Naive thymus-derived CD4-positive, alpha-beta T cell (primary cell): ENCODE results near the gene ALOX12B. TPM values are rescaled to one million over a fixed set of nuclear protein-coding genes. Genes with fewer than 3 reads are reported as not detected.

Experiments used
- ATAC-seq: fragments of 150-1000 bp; cut with Tn5 transposase; 2 replicates; pipeline ENCODE4 v1.10.0; 2021; ENCODE audit warnings: mild to moderate bottlenecking, moderate library complexity
- CTCF ChIA-PET: fragments of 350-600 bp; sonication (Branson Sonifier 250); formaldehyde crosslinking; loops from one replicate; lab custom pipeline; 2021; ENCODE audit warnings: antibody characterized with exemption; lab: Charles Lee
- POLR2A ChIA-PET: fragments of 350-600 bp; sonication (Branson Sonifier 250); formaldehyde crosslinking; loops from one replicate; lab custom pipeline; 2021; ENCODE audit warnings: antibody characterized with exemption, inconsistent platforms; lab: Charles Lee
- DNase-seq, 9 donors: peaks; one replicate each; pipeline versions ENCODE4 v3.0.0 to v3.0.0-alpha.2; 2020 to 2022; ENCODE audit warnings: mixed read lengths in 1 of 9
- H3K27ac ChIP-seq: one replicate; pipeline ENCODE4 v1.7.0; 2013; ENCODE audit warnings: mild to moderate bottlenecking, low read depth, low read length, moderate library complexity
- H3K27me3 ChIP-seq, 2 donors: one replicate each; pipeline ENCODE4 v1.7.0; 2013; ENCODE audit warnings: low read length in 2 of 2, mild to moderate bottlenecking in 2 of 2, moderate library complexity in 2 of 2; ENCODE audit not compliant: control insufficient read depth in 2 of 2, insufficient read depth in 2 of 2
- H3K36me3 ChIP-seq, 3 experiments: 1 replicate in 2 of 3; 2 replicates in 1 of 3; pipeline ENCODE4 v1.7.0; 2013; ENCODE audit warnings: low read length in 3 of 3, mild to moderate bottlenecking in 3 of 3, moderate library complexity in 1 of 3; ENCODE audit not compliant: insufficient read depth in 3 of 3, control insufficient read depth in 2 of 3
- H3K4me1 ChIP-seq, 2 donors: one replicate each; pipeline ENCODE4 v1.7.0; 2013; ENCODE audit warnings: low read length in 2 of 2, mild to moderate bottlenecking in 2 of 2, moderate library complexity in 1 of 2; ENCODE audit not compliant: control insufficient read depth in 2 of 2, insufficient read depth in 2 of 2
- H3K4me3 ChIP-seq: 2 replicates; pipeline ENCODE4 v1.7.0; 2013; ENCODE audit warnings: mild to moderate bottlenecking, low read length
- H3K9me3 ChIP-seq, 3 experiments: 1 replicate in 2 of 3; 2 replicates in 1 of 3; pipeline ENCODE4 v1.7.0; 2013; ENCODE audit warnings: low read length in 3 of 3; ENCODE audit not compliant: control insufficient read depth in 2 of 3
- H3K27ac Mint-ChIP-seq, 9 donors: one replicate each; pipeline ENCODE4 v1.8.0; 2020 to 2022; ENCODE audit warnings: mixed read lengths in 9 of 9, mild to moderate bottlenecking in 8 of 9, moderate library complexity in 5 of 9, inconsistent platforms in 2 of 9
- H3K27me3 Mint-ChIP-seq, 5 donors: one replicate each; pipeline ENCODE4 v1.8.0; 2021 to 2022; ENCODE audit warnings: mixed read lengths in 5 of 5, mild to moderate bottlenecking in 1 of 5
- H3K36me3 Mint-ChIP-seq, 5 donors: one replicate each; pipeline ENCODE4 v1.8.0; 2020 to 2022; ENCODE audit warnings: mixed read lengths in 5 of 5, mild to moderate bottlenecking in 3 of 5, inconsistent platforms in 1 of 5
- H3K4me1 Mint-ChIP-seq, 7 donors: one replicate each; pipeline ENCODE4 v1.8.0; 2020 to 2022; ENCODE audit warnings: mixed read lengths in 7 of 7, mild to moderate bottlenecking in 3 of 7, inconsistent platforms in 1 of 7
- H3K4me3 Mint-ChIP-seq, 10 donors: one replicate each; pipeline ENCODE4 v1.8.0; 2020 to 2022; ENCODE audit warnings: mild to moderate bottlenecking in 10 of 10, mixed read lengths in 10 of 10, moderate library complexity in 6 of 10, inconsistent platforms in 2 of 10
- H3K9me3 Mint-ChIP-seq, 11 donors: one replicate each; pipeline ENCODE4 v1.8.0; 2020 to 2022; ENCODE audit warnings: mixed read lengths in 11 of 11, mild to moderate bottlenecking in 4 of 11, inconsistent platforms in 1 of 11, moderate library complexity in 1 of 11
- intact Hi-C, 2 donors: fragments of 100-400 bp; cut with micrococcal nuclease; formaldehyde crosslinking; loops; one replicate each; pipeline ENCODE4 v1.15.1; 2023
- polyA plus RNA-seq, 2 donors: library from polyadenylated mRNA; unstranded; fragments of 300-500 nt; fragmentation: Illumina TruSeq; gene quantifications; one replicate each; pipeline ENCODE4 v1.2.3, GENCODE V29; 2021
- total RNA-seq, 6 experiments: library from RNA in 5 of 6; stranded (reverse) in 5 of 6; gene quantifications; 1 replicate in 5 of 6; 2 replicates in 1 of 6; pipeline ENCODE4 v1.2.3 and lab custom pipeline; 2021 to 2026

ALOX12B gene
- total and polyA plus RNA-seq, 7 experiments from 2014 or later, result 0.44 to 1.1 (median 0.94) TPM

DNA sequence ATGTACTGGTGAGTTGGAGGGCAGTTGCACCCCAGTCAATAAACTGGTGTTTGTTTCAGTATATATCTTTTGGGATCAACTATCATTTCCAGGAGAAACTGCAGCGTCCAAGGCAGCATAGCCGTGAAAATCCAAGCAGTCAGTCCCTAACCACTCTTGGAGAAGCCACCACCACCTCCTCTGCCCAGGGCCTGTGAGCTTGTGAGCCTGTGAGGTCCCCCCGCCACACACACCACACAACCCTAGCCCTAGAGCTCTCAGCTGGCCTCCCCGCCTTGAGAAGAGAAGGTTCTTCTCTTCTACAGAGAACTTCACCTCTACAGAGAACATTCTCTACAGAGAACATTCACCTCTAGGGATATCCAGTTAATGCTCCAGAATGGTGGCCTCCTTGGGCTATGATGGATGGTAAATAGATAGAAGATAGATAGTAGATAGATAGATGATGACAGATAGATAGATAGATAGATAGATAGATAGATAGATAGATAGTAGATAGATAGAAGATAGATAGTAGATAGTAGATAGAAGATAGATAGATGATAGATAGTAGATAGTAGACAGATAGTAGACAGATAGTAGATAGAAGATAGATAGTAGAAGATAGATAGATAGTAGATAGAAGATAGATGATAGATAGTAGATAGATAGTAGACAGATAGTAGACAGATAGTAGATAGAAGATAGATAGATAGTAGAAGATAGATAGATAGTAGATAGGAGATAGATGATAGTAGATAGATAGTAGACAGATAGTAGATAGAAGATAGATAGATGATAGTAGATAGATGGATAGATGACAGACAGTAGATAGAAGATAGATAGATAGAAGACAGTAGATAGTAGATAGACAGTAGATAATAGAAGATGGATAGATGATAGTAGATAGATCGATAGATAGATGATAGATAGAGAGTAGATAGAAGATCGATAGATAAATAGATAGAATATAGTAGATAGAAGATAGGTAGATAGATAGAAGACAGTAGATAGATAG is 35.0 kb downstream of the ALOX12B start:
- CTCF ChIA-PET, result no interaction called here
- Histone ChIP-seq H3K9me3 (no peaks in the 10 kb centered on the region), H3K4me1 (no peaks in the 10 kb centered on the region), H3K4me3 (no peak overlapping the region), H3K36me3 (no peaks in the 10 kb centered on the region), H3K27me3 (no peaks in the 10 kb centered on the region), H3K27ac (no peak overlapping the region)
- intact Hi-C loops, result no loop called here
- no peaks in the 10 kb centered on the region for H3K9me3 Mint-ChIP-seq
- H3K27me3 Mint-ChIP-seq, result peaks cover 4 to 20% (median 8%) of the 10 kb centered on the region in 5 donors
- ATAC-seq (no peak), DNase-seq (no peak)
- no peaks in the 10 kb centered on the region for H3K36me3 Mint-ChIP-seq
- no peak overlapping the region for H3K4me3 Mint-ChIP-seq
- H3K27ac Mint-ChIP-seq, result no peak overlapping the region
- H3K4me1 Mint-ChIP-seq, result peaks cover 0 to 16% (median 6%) of the 10 kb centered on the region in 7 donors
- POLR2A ChIA-PET, result no interaction called here

DNA sequence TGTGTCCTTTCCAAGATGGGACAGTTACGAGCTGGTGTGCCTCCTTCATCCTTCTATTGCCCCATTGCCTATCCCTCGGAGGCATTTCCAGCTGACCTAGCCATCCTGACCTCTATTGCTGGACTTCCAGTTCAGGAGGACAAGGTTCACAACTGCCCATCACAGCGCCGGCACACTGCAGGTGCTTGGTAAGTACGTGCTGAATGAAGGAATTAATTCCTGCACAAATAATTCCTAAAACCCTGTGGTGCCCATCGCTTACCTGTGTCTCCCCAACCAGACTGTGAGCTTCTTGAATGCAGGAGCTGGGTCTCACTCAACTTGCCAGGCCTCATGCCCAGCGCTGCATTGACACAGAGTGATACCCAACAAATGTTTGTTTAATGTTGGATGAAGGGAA is 35.7 kb downstream of the ALOX12B start:
- peaks cover 0 to 10% (median 0%) of the 10 kb centered on the region in 7 donors for H3K4me1 Mint-ChIP-seq
- DNase-seq (no peak), ATAC-seq (no peak)
- no peaks in the 10 kb centered on the region for H3K36me3 Mint-ChIP-seq
- H3K27ac Mint-ChIP-seq, result no peak overlapping the region
- H3K4me3 ChIP-seq, result no peak overlapping the region
- H3K27me3 ChIP-seq, result no peaks in the 10 kb centered on the region
- H3K27ac ChIP-seq, result no peak overlapping the region
- peaks cover 0 to 13% (median 4%) of the 10 kb centered on the region in 5 donors for H3K27me3 Mint-ChIP-seq
- intact Hi-C loops, result no loop called here
- ChIA-PET CTCF (interaction anchor here (0.7 kb wide), 1 partner anchor 758 kb away, joined by 3 read pairs; no protein-coding TSS in a partner anchor), POLR2A (no interaction called here)
- no peaks in the 10 kb centered on the region for H3K9me3 ChIP-seq
- no peaks in the 10 kb centered on the region for H3K9me3 Mint-ChIP-seq
- no peaks in the 10 kb centered on the region for H3K4me1 ChIP-seq
- H3K4me3 Mint-ChIP-seq, result no peak overlapping the region
- H3K36me3 ChIP-seq, result no peaks in the 10 kb centered on the region

DNA sequence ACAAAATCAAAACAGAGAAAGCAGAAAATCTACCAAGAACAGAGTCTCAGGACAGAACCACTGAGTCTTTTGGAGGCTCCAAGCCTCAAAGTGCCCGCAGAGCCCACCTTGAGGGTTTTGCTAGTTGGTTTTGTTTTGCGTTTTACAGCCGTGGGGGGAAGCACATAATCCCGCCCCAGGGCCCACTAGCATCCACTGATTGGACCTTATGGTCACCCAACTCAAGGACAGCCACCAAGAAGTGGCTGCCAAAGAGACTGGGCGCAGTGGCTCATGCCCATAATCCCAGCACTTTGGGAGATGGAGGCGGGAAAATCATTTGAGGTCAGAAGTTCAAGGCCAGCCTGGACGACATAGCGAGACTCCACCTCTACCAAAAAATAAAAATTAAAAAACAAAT is 38.8 kb downstream of the ALOX12B start:
- intact Hi-C loops, result no loop called here
- Histone ChIP-seq H3K4me3 (no peak overlapping the region), H3K27ac (no peak overlapping the region), H3K4me1 (no peaks in the 10 kb centered on the region), H3K27me3 (no peaks in the 10 kb centered on the region), H3K9me3 (no peaks in the 10 kb centered on the region), H3K36me3 (no peaks in the 10 kb centered on the region)
- peaks cover 0 to 4% (median 0%) of the 10 kb centered on the region in 5 donors for H3K27me3 Mint-ChIP-seq
- H3K4me1 Mint-ChIP-seq, result no peaks in the 10 kb centered on the region
- no peak overlapping the region for H3K27ac Mint-ChIP-seq
- ChIA-PET POLR2A (no interaction called here), CTCF (no interaction called here)
- no peaks in the 10 kb centered on the region for H3K36me3 Mint-ChIP-seq
- peaks cover 0 to 1% (median 0%) of the 10 kb centered on the region in 11 donors for H3K9me3 Mint-ChIP-seq
- H3K4me3 Mint-ChIP-seq, result no peak overlapping the region
- ATAC-seq (no peak), DNase-seq (no peak)

DNA sequence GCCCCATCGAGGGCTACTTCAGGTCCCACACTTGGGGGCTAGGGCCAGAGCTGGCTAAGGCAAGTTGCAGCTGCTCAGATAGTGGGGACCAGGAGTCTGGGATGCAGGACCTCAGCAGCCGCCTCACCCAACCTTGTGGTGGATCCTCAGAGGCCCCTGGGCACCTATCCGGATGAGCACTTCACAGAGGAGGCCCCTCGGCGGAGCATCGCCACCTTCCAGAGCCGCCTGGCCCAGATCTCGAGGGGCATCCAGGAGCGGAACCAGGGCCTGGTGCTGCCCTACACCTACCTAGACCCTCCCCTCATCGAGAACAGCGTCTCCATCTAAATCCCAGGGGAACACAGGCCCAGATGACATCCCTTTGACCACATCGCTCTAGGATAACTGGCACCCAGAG is 39.3 kb downstream of the ALOX12B start:
- Histone ChIP-seq H3K9me3 (no peaks in the 10 kb centered on the region), H3K4me1 (no peaks in the 10 kb centered on the region), H3K27ac (no peak overlapping the region), H3K4me3 (no peak overlapping the region), H3K36me3 (no peaks in the 10 kb centered on the region), H3K27me3 (no peaks in the 10 kb centered on the region)
- ChIA-PET CTCF (no interaction called here), POLR2A (no interaction called here)
- Mint-ChIP-seq H3K4me1 (peaks cover 0 to 2% (median 0%) of the 10 kb centered on the region in 7 donors), H3K36me3 (no peaks in the 10 kb centered on the region), H3K27me3 (peaks cover 0 to 4% (median 0%) of the 10 kb centered on the region in 5 donors), H3K27ac (no peak overlapping the region), H3K9me3 (peaks cover 0 to 1% (median 0%) of the 10 kb centered on the region in 11 donors), H3K4me3 (no peak overlapping the region)
- no peak for DNase-seq
- no peak for ATAC-seq
- intact Hi-C loops, result no loop called here

DNA sequence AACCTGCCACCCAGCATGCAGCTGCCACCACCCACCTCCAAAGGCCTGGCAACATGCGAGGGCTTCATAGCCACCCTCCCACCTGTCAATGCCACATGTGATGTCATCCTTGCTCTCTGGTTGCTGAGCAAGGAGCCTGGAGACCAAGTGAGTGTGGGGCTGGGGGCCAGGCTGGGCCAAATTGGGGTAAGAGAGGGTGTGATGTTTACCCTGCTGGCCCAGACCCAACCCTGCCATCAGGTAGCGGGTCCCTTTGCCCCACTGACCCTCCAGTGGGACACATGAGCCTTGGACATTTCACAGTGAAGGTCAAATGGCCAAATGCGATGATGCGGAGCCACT is 39.8 kb downstream of the ALOX12B start:
- H3K27ac Mint-ChIP-seq, result no peak overlapping the region
- Histone ChIP-seq H3K4me1 (no peaks in the 10 kb centered on the region), H3K4me3 (no peak overlapping the region), H3K36me3 (no peaks in the 10 kb centered on the region), H3K27me3 (no peaks in the 10 kb centered on the region), H3K9me3 (no peaks in the 10 kb centered on the region), H3K27ac (no peak overlapping the region)
- DNase-seq, result no peak
- peaks cover 0 to 1% (median 0%) of the 10 kb centered on the region in 11 donors for H3K9me3 Mint-ChIP-seq
- no peak overlapping the region for H3K4me3 Mint-ChIP-seq
- H3K27me3 Mint-ChIP-seq, result peaks cover 0 to 4% (median 0%) of the 10 kb centered on the region in 5 donors
- ATAC-seq, result no peak
- intact Hi-C loops, result no loop called here
- H3K36me3 Mint-ChIP-seq, result no peaks in the 10 kb centered on the region
- ChIA-PET CTCF (no interaction called here), POLR2A (no interaction called here)
- H3K4me1 Mint-ChIP-seq, result peaks cover 0 to 2% (median 0%) of the 10 kb centered on the region in 7 donors

DNA sequence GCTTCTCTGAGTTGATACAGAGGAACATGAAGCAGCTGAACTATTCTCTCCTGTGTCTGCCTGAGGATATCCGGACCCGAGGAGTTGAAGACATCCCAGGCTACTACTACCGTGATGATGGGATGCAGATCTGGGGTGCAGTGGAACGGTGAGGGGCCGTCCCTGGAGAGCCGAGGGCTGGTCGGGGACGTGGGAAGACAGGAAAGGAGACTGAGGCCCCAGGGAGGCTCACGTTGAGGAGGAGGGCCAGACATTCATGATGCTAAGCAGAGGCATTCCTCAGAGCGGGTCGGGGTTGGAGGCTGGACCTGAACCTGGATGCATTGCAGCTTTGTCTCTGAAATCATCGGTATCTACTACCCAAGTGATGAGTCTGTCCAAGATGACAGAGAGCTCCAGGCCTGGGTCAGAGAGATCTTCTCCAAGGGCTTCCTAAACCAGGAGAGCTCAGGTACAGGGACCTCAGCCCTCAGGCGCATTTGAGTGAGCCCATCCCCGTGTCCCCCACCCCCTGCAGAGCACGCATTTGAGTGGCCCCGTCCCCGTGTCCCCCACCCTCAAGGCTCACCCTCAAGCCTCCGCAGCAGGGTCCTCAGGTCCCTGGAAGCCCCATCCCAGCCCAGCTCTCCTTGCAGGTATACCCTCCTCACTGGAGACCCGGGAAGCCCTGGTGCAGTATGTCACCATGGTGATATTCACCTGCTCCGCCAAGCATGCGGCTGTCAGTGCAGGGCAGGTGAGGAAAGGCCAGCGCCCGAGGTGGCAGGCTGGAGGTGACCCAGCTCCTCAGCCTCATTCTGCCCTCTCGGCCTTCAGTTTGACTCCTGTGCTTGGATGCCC is 40.4 kb downstream of the ALOX12B start:
- H3K27me3 ChIP-seq, result no peaks in the 10 kb centered on the region
- no peak overlapping the region for H3K4me3 ChIP-seq
- Mint-ChIP-seq H3K27ac (no peak overlapping the region), H3K4me3 (no peak overlapping the region), H3K4me1 (peaks cover 0 to 2% (median 0%) of the 10 kb centered on the region in 7 donors), H3K36me3 (no peaks in the 10 kb centered on the region), H3K9me3 (peaks cover 0 to 1% (median 0%) of the 10 kb centered on the region in 11 donors), H3K27me3 (peaks cover 0 to 4% (median 0%) of the 10 kb centered on the region in 5 donors)
- ATAC-seq (no peak), DNase-seq (no peak)
- intact Hi-C loops, result no loop called here
- ChIA-PET POLR2A (no interaction called here), CTCF (no interaction called here)
- no peak overlapping the region for H3K27ac ChIP-seq
- no peaks in the 10 kb centered on the region for H3K9me3 ChIP-seq
- H3K4me1 ChIP-seq, result no peaks in the 10 kb centered on the region
- no peaks in the 10 kb centered on the region for H3K36me3 ChIP-seq
